HG03025 (cell line): ENCODE data around the gene SPINT3.

Experiments
- ATAC-seq: cut with Tn5 transposase; IDR thresholded peaks from one replicate; pipeline ENCODE4 v1.9.1; 2021; ENCODE audit warnings: mild to moderate bottlenecking, moderate library complexity; ENCODE audit not compliant: unreplicated experiment, low FRiP score

SPINT3 gene

DNA sequence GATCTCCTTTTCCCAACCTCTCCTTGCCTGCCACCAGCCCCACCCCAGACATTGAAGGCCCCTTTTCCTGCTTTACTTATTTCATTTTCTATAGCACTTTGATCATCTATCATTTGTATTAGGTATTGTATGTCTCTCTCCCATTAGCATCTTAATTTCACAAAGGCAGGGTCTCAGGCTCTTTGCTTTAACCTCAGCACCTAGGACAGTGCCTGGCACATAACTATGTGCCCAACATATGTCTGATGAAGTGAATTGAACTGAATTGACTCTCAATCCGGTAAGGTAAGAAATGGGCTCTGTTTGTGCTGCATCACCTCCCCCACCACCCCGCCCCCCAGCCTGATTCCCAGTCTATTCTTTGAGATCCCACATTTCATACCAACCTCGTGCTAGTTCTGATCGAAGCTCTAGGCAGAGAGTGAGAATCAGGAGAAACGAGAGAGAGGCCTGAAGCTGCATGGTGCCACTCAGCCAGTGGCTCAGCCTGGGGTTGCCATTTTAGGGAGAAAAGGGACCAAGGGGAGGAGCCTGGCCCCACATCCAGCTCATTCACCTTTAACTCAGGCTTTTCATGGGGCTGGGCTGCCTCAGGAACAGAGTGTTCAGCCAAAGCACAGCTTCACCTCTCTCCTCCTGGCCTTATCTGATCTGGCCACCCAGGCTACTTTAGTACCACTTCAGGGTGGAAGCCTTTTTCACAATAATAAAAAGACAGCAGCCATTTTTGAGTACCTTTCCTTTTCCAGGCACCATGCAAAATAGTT, at the start of gene SPINT3:
Gene SPINT3 (minus strand): TSS at position 476 of the 767 bp plus-strand sequence. CDS start 14 bp downstream, at position 462.
- no peak for ATAC-seq

DNA sequence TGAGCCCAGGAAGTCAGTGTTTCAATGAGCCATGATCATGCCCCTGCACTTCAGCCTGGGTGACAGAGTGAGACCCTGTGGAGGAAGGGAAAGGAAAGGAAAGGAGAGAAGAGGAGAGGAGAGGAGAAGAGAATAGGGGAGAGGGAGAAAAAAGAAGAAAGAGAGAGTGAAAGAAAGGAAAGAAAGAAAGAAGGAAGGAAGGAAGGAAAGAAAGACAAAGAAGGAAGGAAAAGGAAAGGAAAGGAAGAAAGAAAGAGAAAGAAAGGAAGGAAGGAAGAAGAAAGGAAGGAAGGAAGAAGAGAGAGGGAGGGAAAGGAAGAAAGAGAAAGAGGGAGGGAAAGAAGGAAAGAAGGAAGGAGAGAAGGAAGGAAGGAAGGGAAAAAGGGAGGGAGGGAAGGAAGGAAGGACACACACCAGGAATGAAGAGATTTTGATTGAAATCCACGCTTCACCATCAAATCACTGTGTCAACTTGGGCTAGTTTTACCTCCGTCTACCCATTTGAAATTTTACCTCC, 49.4 kb upstream of the SPINT3 start:
- ATAC-seq: no peak

DNA sequence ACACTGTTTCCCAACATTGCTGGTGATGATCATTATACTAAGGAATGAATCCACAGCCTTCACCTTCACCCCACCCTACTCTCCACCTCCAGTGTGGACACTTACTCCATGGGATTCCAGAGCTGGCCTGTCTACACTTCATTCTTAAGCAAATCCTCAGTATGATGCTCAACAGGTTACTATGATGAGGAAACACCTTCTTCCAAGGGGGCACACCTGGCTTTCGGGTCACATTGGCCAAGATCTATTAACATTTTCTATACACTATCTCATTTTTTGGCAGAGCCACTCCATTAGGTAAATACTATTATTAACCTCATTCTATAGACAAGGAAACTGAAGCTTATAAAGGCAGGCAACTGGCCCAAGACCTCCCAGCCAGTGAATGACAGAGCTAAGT, 39.8 kb upstream of the SPINT3 start:
- no peak for ATAC-seq

- no peak for ATAC-seq
Measured at GRCh38 chr20:45552456-45552855, 37.0 kb upstream of the SPINT3 start.

GRCh38 chr20:45550765-45551164, 35.3 kb upstream of the SPINT3 start:
- no peak for ATAC-seq

DNA sequence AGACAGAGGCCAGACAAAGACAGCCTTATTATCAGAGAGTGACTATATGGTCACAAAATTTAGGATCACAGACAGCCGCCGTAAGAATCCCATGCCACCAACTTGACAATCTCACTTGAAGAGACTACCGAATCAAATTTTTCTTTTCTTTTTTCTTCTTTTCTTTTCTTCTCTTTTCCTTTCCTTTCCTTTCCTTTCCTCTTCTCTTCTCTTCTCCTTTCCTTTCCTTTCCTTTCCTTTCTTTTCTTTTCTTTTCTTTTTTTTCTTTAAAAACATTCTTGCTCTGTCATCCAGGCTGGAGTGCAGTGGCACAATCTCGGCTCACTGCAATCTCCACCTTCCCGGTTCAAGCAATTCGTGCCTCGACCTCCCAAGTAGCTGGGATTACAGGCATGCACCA, 33.0 kb upstream of the SPINT3 start:
- no peak for ATAC-seq

DNA sequence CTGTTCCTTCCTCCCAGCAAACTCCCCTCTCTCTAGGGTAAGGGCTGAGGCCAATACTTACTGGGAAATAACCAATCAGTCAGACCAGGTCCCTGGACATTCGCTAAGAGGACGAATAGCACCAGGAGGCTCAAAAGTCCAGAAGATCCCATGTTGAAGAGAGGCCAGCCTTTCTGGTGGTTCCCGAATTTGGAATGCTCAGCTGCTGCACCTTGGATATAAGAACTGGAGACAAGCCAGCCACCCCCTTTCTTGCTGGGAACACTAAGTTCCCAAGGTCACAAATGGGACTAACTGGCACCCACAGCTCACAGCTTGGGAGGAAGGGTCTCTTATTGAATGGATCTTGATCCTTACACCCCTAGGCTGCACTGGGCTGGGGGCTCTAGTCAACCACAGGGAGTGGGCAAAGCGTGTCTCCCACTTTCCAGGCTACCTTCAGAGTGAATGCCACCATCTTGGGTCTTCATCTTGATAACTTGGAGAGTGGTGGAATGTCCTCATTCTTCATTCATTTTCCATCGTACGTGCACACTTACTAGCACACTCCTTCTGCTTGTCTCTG, 31.9 kb upstream of the SPINT3 start, which contains the start of gene EPPIN:
Gene EPPIN (minus strand): TSS at position 196 of the 565 bp plus-strand sequence. CDS start 44 bp downstream, at position 152.
- no peak for ATAC-seq

DNA sequence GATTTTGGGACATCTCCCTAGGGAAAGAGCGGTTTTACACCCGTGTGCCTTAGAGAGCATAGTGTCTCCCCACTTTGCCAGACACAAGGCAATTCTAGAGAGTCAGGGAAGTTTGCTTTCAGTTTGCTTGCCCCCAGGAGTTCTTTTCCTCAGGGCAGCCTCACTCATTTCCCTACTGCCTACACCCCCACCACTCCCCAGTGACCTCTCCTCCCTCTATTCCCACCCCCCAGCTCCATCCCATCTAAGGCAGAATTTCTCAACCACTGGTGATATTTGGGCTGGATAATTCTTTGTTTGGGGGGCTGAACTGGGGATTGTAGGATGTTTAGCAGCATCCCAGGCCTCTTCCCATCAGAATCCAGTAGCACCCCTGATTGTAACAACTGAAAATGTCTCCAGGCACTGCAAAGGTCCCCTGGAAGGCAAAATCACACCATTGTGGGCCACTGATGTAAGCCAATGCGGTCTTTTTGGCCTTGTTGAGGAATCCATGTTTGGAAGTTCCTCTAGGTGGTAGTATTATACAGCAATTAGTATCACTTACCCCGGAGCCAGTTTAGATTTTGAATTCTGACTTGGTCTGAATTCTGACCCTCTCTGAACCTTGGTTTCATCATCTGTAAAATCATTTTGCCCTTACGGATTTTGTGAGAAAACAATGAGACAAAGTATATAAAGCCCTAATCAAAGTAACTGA, 30.5 kb upstream of the SPINT3 start:
- no peak for ATAC-seq

GRCh38 chr20:45545351-45545750, 29.9 kb upstream of the SPINT3 start:
- no peak for ATAC-seq

- no peak for ATAC-seq
Measured at GRCh38 chr20:45539382-45539781, 24.0 kb upstream of the SPINT3 start, which contains the start of gene WFDC6. Gene WFDC6 (minus strand): TSS chr20:45539482. CDS start chr20:45539407, 75 bp downstream.

DNA sequence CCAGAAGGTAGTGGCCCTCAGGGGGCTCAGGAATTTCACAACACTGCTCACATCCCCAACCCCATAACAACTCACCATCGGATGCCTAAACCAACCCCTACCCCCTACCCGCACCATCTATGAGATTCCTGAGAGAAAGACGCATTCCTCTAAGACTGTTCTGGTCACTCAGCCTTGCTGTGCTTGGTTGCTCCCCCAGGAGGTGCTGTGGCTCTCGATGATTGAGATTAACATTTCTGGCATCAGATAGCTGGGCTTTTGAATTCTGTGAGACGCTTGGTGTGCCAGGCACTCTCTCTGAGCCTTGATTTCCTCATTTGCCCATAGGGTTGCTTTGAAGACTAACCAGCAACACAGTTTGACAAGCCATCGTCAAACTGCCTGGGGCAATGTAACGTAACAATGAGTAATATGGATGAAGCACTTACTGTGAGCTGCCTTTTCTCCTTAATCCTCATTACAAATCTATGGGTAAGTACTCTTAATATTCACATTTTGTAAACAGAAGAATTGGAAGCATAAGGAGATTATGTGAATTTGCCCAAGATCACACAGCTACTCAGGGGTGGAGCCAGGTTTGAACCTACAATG, 22.9 kb upstream of the SPINT3 start:
- ATAC-seq: no peak

DNA sequence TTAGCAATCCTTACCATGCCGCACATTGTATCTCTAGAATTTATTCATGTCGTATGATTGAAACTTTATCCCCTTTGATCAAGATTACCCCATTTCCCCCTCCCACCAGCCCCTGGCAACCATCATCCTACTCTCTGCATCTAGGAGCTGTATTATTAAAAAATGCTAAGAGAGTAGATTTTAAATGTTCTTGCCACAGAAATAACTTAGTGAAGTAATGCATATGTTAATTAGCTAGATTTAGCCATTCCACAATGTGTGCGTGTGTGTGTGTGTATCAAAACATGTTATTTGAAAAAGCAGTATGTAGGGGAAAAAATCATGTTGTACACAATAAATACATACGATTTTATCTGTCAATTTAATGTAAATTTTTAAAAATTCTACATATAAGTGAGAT, 11.9 kb upstream of the SPINT3 start:
- ATAC-seq: no peak

- ATAC-seq: no peak
Measured at GRCh38 chr20:45523821-45524220, 8.4 kb upstream of the SPINT3 start.

- no peak for ATAC-seq
Measured at GRCh38 chr20:45518282-45518681, 2.9 kb upstream of the SPINT3 start.

GRCh38 chr20:45510242-45510862, 5.1 kb downstream of the SPINT3 start:
- ATAC-seq: no peak

DNA sequence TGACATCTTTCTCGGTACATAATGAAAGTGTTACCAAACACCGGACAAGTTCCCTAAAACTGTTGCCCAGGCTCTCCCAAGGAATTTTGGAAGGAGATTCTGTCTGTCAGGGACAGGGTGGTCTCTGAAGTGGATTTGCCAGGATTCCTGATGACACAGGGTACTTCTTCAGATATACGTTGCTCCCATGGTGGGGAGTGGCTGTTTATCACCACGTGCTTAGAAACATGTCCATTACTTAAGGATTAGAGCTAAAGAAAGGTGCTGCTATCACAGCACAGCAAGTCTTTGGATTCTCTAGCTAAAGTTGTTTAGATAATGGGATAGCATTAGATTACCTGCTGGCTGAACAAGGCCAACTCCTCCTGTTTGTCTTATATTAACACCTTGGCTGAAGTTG, 6.3 kb downstream of the SPINT3 start:
- ATAC-seq: no peak

- no peak for ATAC-seq
Measured at GRCh38 chr20:45508068-45508886, 7.1 kb downstream of the SPINT3 start.

DNA sequence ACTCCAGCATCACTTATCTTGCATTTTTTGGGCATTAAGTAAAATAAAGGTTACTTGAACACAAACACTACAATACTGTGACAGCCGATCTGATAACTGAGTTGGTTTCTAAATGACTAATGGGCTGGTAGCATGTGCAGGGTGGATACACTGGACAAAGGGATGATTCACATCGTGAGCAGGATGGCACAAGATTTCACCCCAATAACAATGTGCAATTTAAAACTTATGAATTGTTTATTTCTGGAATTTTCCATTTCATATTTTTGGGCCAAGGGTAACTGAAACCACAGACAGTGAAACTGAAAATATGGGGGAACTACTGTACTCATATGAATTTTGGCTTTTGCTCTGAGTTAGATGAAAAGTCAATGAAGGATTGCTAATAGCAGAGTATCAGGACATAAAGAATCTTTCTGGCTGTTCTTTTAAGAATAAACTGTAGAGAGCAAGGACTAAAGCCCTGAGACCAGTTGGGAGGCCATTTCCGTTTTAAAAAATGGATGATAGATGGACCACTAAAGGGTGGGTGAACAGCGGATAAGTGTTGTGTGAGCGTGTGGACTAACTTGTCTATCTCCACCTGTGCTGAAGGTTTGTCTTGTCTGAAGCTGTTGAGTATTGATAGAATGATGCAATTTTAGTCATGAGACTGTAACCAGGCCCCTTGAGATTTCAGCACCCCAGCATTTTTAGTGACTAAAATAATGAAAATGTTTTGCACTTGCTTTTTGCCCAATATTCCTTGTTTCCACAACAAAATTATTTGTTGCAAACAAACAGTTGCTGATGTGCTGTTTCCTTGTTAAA, 8.2 kb downstream of the SPINT3 start:
- no peak for ATAC-seq

- no peak for ATAC-seq
Measured at GRCh38 chr20:45506398-45506797, 9.0 kb downstream of the SPINT3 start.
